ENCODE data around the gene MROH2B. TPM values are rescaled to one million over a fixed set of nuclear protein-coding genes. Genes with fewer than 3 reads are reported as not detected.

Gene MROH2B
- total RNA-seq, 1 donor from 2014 or later, result not detected

- no peak for DNase-seq
These were observed 58.8 kb downstream of the MROH2B start for GRCh38 chr5:41012318-41012717.

GRCh38 chr5:41010572-41010971 lies 60.6 kb downstream of the MROH2B start:
- DNase-seq, result no peak

GRCh38 chr5:41009232-41009631 lies 61.9 kb downstream of the MROH2B start:
- DNase-seq, result no peak

DNA sequence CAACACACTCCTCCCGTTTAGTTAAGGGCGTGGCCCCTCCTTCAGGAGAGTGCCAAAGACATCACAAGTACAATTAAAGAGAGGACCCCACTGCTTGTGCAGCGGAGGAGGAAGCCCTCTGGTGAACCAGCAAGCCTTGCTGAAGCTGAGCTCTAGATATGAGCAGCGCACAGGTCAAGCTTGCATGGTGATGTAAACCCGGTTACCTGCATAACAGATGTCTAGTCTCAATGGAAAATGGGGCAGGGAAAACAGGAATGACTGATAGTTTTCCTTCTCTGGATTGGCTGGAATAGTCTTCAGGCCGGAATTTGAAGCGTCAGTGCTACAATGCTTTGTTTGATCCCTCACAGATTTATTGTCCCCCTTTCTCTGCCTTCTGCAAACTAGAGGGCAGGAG lies 66.2 kb downstream of the MROH2B start:
- no peak for DNase-seq

GRCh38 chr5:41003670-41004376 lies 67.3 kb downstream of the MROH2B start:
- no peak for DNase-seq

GRCh38 chr5:40999966-41000365 lies 71.2 kb downstream of the MROH2B start:
- DNase-seq, result no peak

DNA sequence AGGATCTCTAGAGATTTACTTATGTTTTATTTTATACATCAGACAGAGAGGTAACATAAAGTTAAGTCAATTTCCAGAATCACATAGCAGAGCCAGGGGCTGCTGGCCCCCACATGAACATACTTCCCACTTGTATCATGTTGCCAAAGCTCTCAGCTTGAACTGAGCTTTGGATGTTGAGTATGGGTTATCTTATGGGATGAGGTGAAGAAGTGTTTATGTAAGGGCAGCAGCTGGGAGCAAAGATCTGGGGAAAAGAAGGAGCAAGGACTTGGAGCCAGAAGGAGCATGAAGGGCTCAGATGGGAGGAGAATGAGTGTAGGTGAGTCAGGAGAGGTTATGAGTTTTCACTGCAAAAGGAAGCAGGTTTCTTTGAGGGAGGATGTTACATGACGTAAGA lies 72.0 kb downstream of the MROH2B start:
- DNase-seq, result no peak

GRCh38 chr5:40995801-40996586 lies 75.1 kb downstream of the MROH2B start:
- DNase-seq, result no peak

DNA sequence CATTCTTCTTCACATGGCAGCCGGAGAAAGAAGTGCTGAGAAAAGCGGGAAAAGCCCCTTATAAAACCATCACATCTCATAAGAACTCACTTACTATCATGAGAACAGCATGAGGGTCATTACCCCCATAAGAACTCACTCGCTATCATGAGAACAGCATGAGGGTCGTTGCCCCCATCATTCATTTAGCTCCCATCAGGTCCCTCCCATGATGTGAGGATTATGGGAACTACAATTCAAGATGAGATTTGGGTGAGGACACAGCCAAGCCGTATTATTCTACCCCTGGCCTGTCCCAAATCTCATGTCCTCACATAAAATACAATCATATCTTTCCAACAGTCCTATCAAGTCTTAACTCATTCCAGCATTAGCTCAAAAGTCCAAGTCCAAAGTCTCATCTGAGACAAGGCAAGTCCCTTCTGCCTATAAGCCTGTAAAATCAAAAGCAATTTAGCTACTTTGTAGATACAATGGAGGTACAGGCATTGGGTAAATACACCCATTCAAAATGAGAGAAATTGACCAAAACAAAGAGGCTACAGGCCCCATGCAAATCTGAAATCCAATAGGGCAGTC lies 79.1 kb downstream of the MROH2B start:
- DNase-seq, result no peak

GRCh38 chr5:40991168-40991980 lies 79.8 kb downstream of the MROH2B start:
- DNase-seq, result no peak

DNA sequence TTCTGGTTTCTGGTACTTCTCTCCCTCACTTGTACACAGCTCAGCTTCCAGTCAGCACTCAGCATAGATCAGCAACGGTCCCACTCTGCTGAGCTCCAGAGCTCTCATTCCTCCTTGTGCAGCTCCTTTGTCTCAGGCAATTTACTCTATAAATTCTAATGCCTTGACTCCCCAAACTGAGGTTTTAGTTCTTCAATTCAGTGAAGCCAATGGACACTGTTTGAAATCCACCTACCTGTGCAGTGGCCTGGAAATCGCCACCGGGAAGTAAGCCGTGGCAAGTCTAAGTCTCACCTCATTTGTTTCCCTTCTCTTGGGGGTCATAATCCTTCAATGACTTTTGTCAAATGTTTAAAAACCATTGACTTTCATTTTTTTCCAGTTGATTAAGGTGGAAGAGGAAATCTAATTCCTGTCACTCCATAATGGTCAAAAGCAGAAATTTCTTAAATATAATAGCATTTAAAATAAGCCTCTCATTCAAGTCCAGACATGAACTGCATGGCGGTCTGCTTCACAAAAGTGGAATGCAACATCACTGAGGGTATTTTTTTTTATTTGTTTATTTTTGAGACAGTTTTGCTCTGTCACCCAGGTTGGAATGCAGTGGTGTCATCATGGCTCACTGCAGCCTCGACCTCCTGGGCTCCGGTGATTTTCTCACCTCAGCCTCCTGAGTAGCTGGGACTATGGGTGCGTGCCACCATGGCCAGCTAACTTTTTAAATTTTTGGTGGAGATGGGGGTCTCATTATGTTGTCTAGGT lies 82.2 kb downstream of the MROH2B start:
- no peak for DNase-seq

DNA sequence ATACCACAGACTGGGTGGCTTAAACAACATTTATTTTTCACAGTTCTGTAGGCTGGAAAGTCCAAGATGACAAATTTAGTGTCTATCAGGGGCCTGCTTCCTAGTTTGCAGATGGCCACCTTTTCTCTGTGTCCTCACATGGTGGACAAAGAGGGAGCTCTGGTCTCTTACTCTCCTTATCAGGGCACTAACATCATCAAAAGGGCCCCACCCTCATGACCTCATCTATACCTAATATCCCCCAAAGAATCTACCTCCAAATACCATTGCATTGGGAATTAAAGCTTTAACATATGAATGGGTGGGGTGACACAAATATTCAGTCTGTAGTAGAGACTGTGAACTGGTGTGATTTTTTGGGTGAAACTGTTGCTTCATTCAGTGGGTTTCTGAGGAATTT lies 83.8 kb downstream of the MROH2B start:
- DNase-seq, result no peak

- no peak for DNase-seq
These were observed 84.5 kb downstream of the MROH2B start for GRCh38 chr5:40986666-40987065.

- no peak for DNase-seq
These were observed 85.6 kb downstream of the MROH2B start for GRCh38 chr5:40985501-40985900.

DNA sequence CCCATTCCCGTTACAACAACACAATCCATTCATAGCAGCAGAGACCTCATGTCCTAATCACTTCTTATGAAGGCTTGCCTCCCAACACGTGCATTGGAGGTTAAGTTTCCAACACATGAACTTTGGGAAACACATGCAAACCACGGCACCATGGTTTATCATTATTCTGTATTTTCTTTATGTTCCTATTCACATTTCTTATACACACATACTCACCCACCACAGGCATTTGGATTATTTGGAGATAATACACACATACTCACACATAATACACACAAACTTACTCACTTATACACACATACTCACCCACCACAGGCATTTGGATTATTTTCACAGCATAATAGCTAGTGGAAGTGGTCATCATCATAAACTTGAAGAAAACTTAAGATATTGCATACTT lies 86.3 kb downstream of the MROH2B start:
- DNase-seq, result no peak

DNA sequence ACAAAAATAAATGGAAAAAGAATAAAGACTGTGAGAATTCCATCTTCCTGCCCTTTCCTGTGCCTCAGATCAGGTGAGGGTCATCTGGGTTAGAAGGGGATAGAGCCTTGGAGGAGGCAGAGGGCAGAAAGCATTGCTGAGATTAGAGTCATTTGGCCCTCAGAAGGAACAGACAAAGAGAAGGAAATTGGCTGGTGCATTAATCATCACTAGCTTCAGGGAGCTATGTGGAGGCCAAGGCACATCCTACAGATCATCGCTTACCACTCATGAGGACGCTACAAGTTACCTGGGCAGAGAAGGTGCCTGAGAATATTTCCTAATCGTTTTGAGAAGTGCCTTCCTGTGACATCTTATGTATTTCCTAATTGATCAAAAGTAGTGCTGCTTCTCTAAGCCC lies 87.4 kb downstream of the MROH2B start:
- DNase-seq, result no peak

GRCh38 chr5:40981420-40981819 lies 89.7 kb downstream of the MROH2B start:
- DNase-seq, result no peak

- no peak for DNase-seq
These were observed 94.3 kb downstream of the MROH2B start for GRCh38 chr5:40976836-40977235.

DNA sequence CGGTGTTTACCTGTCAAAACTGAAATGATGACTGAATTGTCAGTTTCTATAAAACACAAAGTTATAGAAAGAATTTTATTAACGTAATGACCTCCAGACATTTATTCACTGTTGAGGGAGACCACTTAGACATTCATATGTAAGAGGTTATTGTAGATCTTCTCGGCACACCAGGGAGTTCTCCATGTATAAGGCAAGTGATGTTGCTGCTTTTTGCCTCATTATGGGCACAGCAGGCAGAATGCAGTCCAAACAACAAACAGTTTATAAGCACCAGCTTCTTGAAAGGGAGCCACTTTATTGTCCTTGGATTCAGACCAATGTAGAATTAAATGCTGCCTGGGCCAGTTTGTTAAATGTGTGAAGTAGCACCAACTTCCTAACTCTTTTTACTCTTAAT lies 95.1 kb downstream of the MROH2B start:
- no peak for DNase-seq

GRCh38 chr5:40973364-40974004 lies 97.7 kb downstream of the MROH2B start:
- no peak for DNase-seq

GRCh38 chr5:40972434-40972833 lies 98.7 kb downstream of the MROH2B start:
- DNase-seq, result no peak

Data from dermis blood vessel endothelial cell (primary cell).